Gastroesophageal sphincter (tissue), 4 donors: ENCODE data around the gene RNU4-1. TPM values are rescaled to one million over a fixed set of nuclear protein-coding genes. Genes with fewer than 3 reads are reported as not detected.
"Not testable (repeated sequence)": the region's sequence is repeated elsewhere in the genome, so short reads cannot be mapped to it uniquely, and the experiment has no call there.

Experiments
- ATAC-seq: fragments of 150-250 bp; one replicate; pipeline ENCODE4 v1.9.1; 2016; ENCODE audit warnings: mild to moderate bottlenecking, moderate library complexity
- H3K27ac ChIP-seq, 4 donors: fragments of 200-600 bp; sonication (generic) in 3 of 4; 1 replicate in 3 of 4; 2 replicates in 1 of 4; pipeline ENCODE4 v1.5.1; 2016 to 2019
- H3K27me3 ChIP-seq: fragments of 200-600 bp; sonication (generic); one replicate; pipeline ENCODE4 v1.5.1; 2019
- H3K36me3 ChIP-seq, 2 donors: fragments of 200-600 bp; sonication (generic); one replicate each; pipeline ENCODE4 v1.5.1; 2019; ENCODE audit warnings: control low read depth in 1 of 2
- H3K4me1 ChIP-seq, 3 donors: fragments of 200-600 bp; sonication (generic); 1 replicate in 2 of 3; 2 replicates in 1 of 3; pipeline ENCODE4 v1.5.1; 2016 to 2019; ENCODE audit warnings: control low read depth in 2 of 3
- H3K4me3 ChIP-seq, 2 donors: fragments of 200-600 bp; sonication (generic); one replicate each; pipeline ENCODE4 v1.5.1; 2019; ENCODE audit warnings: mild to moderate bottlenecking in 1 of 2, moderate library complexity in 1 of 2
- H3K9me3 ChIP-seq, 3 donors: fragments of 200-600 bp; sonication (generic); one replicate each; pipeline ENCODE4 v1.5.1; 2017 to 2019; ENCODE audit warnings: control low read depth in 2 of 3
- EP300 ChIP-seq: sonication (generic); formaldehyde crosslinking; IDR thresholded peaks from one replicate; pipeline ENCODE4 v1.6.1; 2017; ENCODE audit warnings: antibody characterized with exemption, mild to moderate bottlenecking
- POLR2A ChIP-seq, 2 donors: fragments of 450-650 bp; IDR thresholded peaks; one replicate each; pipeline ENCODE4 v1.6.1; 2017; ENCODE audit warnings: antibody characterized with exemption in 2 of 2, mild to moderate bottlenecking in 2 of 2, moderate library complexity in 1 of 2
- POLR2AphosphoS5 ChIP-seq: sonication (generic); formaldehyde crosslinking; IDR thresholded peaks from one replicate; pipeline ENCODE4 v1.6.1; 2017; ENCODE audit warnings: antibody characterized with exemption
- WGBS, 2 donors: methylation state at CpG; one replicate each; pipeline ENCODE4 v1.1.5; 2018; ENCODE audit warnings: low coverage in 1 of 2; 5-methylcytosine and 5-hydroxymethylcytosine counted together
- total RNA-seq, 4 donors: library from RNA; depleted of rRNA; stranded (reverse); fragments of >200 nt; gene quantifications; one replicate each; pipeline ENCODE4 v1.1.0, GENCODE V29; 2016
- TF ChIP-seq, protein P1 (sequence below), 4 experiments: fragments of 200-600 bp in 2 of 4; fragments of 450-650 bp in 2 of 4; sonication (generic) in 1 of 4; IDR thresholded peaks; one replicate each; pipeline ENCODE4 v1.5.1; 2017 to 2019; ENCODE audit warnings: antibody characterized with exemption in 4 of 4, mild to moderate bottlenecking in 2 of 4, moderate library complexity in 2 of 4

The RNU4-1 gene
- total RNA-seq, 4 donors from 2014 or later, result under 0.01 TPM; not detected in 3

- H3K36me3 ChIP-seq, result peaks cover 0 to 3% of the 10 kb centered on the region in 2 donors
- peaks cover 8 to 95% (median 65%) of the 10 kb centered on the region in 3 donors for H3K4me1 ChIP-seq
- TF ChIP-seq, protein P1, sequence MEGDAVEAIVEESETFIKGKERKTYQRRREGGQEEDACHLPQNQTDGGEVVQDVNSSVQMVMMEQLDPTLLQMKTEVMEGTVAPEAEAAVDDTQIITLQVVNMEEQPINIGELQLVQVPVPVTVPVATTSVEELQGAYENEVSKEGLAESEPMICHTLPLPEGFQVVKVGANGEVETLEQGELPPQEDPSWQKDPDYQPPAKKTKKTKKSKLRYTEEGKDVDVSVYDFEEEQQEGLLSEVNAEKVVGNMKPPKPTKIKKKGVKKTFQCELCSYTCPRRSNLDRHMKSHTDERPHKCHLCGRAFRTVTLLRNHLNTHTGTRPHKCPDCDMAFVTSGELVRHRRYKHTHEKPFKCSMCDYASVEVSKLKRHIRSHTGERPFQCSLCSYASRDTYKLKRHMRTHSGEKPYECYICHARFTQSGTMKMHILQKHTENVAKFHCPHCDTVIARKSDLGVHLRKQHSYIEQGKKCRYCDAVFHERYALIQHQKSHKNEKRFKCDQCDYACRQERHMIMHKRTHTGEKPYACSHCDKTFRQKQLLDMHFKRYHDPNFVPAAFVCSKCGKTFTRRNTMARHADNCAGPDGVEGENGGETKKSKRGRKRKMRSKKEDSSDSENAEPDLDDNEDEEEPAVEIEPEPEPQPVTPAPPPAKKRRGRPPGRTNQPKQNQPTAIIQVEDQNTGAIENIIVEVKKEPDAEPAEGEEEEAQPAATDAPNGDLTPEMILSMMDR (IDR thresholded peaks at IDR 0.05), result no peak
- TF ChIP-seq POLR2A (IDR thresholded peaks at IDR 0.05), result no peak
- TF ChIP-seq EP300, result no peak
- TF ChIP-seq POLR2AphosphoS5, result no peak
- H3K27me3 ChIP-seq, result no peaks in the 10 kb centered on the region
- H3K4me3 ChIP-seq, result peak overlapping the region in 1 of 2 donors; percentile 29
- WGBS, 2 donors, result 20 to 40% methylated on average over 1 of the region's 8 CpGs
- peak; percentile 85 for ATAC-seq
- peak overlapping the region; percentile 32 to 93 (median 89) for H3K27ac ChIP-seq
- H3K9me3 ChIP-seq, result no peaks in the 10 kb centered on the region
Observed at GRCh38 chr12:120249875-120250795, 42.9 kb downstream of the RNU4-1 start.

GRCh38 chr12:120249266-120249874, 43.7 kb downstream of the RNU4-1 start:
- Histone ChIP-seq H3K36me3 (no peaks in the 10 kb centered on the region), H3K9me3 (no peaks in the 10 kb centered on the region), H3K27me3 (no peaks in the 10 kb centered on the region), H3K4me3 (peak overlapping the region in 1 of 2 donors; percentile 29), H3K27ac (peak overlapping the region; percentile 32 to 93 (median 89)), H3K4me1 (peaks cover 8 to 93% (median 63%) of the 10 kb centered on the region in 3 donors)
- no peak for ATAC-seq
- TF ChIP-seq EP300 (no peak), POLR2A (IDR thresholded peaks at IDR 0.05) (no peak), POLR2AphosphoS5 (no peak)
- TF ChIP-seq, protein P1 (IDR thresholded peaks at IDR 0.05), result no peak
- WGBS, 2 donors, result 45% methylated on average over 1 of the region's 4 CpGs; no CpG with 5 or more reads in 1 of the 2 donors

DNA sequence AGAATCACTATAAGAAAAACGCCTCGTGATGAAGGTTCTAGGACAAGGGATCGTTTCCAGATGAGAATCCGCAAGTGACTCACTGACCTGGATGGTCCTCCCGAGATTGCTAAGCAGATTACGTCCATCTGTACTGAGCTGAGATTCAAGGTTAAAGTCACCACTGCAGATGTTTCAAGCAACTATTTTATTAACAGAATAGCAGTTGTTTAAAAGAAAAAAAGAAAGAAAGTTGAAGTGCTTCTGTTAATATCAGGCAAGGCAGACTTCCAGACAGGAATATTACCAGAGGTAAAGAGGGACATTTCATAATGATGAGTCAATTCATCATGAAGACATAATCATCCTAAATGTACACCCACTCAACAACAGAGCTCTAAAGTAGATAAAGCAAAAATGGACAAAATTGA, 45.4 kb downstream of the RNU4-1 start:
- Histone ChIP-seq H3K4me1 (peaks cover 8 to 93% (median 62%) of the 10 kb centered on the region in 3 donors), H3K27ac (peak overlapping the region in 3 of 4 donors; percentile 79 to 93 (median 93)), H3K27me3 (no peaks in the 10 kb centered on the region), H3K36me3 (no peaks in the 10 kb centered on the region), H3K4me3 (peak overlapping the region in 1 of 2 donors; percentile 15), H3K9me3 (no peaks in the 10 kb centered on the region)
- WGBS, 2 donors, result 22 to 35% methylated on average over 6 of the region's 6 CpGs
- ATAC-seq, result peak; percentile 44
- TF ChIP-seq EP300 (no peak), POLR2A (IDR thresholded peaks at IDR 0.05) (no peak), POLR2AphosphoS5 (no peak)
- TF ChIP-seq, protein P1 (IDR thresholded peaks at IDR 0.05), result no peak

DNA sequence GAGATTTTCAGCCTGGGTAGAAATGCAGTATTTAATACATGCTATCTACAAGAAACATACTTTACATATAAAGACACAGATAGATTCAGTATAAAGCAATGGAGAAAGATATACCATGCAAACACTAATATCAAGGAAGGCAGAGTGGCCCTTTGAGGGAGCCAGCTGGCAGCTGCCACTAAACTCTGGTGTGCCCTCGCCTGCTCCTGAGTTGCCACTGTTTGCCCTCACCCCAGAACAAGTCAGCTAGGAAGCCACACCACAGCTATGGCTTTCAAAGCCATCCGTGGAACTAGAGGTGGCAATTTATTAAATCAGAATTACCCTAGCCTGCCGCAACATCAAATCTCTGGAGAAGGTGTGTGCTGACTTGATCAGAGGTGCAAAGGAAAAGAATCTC, 45.9 kb downstream of the RNU4-1 start:
- TF ChIP-seq POLR2A (IDR thresholded peaks at IDR 0.05) (no peak), POLR2AphosphoS5 (no peak), EP300 (no peak)
- TF ChIP-seq, protein P1 (IDR thresholded peaks at IDR 0.05), result no peak
- no peak for ATAC-seq
- H3K4me1 ChIP-seq, result peaks cover 8 to 93% (median 62%) of the 10 kb centered on the region in 3 donors
- peak overlapping the region in 3 of 4 donors; percentile 79 to 93 (median 93) for H3K27ac ChIP-seq
- H3K36me3 ChIP-seq, result no peaks in the 10 kb centered on the region
- no peaks in the 10 kb centered on the region for H3K27me3 ChIP-seq
- H3K4me3 ChIP-seq, result peak overlapping the region in 1 of 2 donors; percentile 15
- H3K9me3 ChIP-seq, result no peaks in the 10 kb centered on the region
- WGBS, 2 donors, result 83 to 100% methylated on average over 1 to 3 of the region's 3 CpGs

DNA sequence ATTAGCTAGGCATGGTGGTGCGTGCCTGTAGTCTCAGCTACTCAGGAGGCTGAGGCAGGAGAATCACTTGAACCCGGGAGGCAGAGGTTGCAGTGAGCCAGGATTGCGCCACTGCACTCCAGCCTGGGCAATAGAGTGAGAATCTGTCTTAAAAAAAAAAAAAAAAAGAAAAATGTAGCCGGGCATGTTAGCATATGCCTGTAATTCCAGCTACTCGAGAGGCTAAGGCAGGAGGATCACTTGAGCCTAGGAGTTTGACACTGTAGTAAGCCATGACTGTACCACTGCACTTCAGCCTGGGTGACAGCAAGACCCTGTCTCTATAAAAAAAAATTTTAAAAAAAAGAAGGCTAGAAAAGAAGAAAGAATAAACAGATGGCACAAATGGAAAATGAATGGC, 46.3 kb downstream of the RNU4-1 start:
- H3K36me3 ChIP-seq, H3K4me3 ChIP-seq, H3K27me3 ChIP-seq, ATAC-seq, H3K9me3 ChIP-seq: not testable (repeated sequence)
- H3K4me1 ChIP-seq, result peaks cover 8 to 93% (median 63%) of the 10 kb centered on the region in 3 donors
- peak overlapping the region in 2 of 4 donors; percentile 93 for H3K27ac ChIP-seq
- 72% methylated on average over 5 of the region's 5 CpGs; no CpG with 5 or more reads in 1 of the 2 donors for WGBS, 2 donors
